Measurements from ENCODE around the gene MTNR1A. TPM values are rescaled to one million over a fixed set of nuclear protein-coding genes. Genes with fewer than 3 reads are reported as not detected.

Gene MTNR1A

DNA sequence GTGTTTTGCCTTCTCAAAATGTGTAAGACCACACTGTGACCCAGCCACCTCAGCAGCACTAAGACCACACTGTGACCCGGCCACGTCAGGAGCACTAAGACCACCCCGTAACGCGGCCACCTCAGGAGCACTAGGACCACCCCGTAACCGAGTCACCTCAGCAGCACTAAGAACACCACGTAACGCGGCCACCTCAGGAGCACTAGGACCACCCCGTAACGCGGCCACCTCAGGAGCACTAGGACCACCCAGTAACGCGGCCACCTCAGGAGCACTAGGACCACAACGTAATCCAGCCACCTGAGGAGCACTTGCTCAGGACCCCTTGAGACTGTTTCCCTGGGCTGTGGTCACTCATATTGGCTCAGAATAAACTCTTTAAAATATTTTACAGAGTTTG, 71.7 kb downstream of the MTNR1A start:
- H3K18ac ChIP-seq (ENCODE audit: low read depth in 1 of 2, low read length in 2 of 2) = no peak overlapping the region
- no peak overlapping the region for H3K14ac ChIP-seq (ENCODE audit: low read length in 2 of 2)
- H4K8ac ChIP-seq (ENCODE audit: low read length) = no peak overlapping the region
- no peak overlapping the region for H2BK120ac ChIP-seq (ENCODE audit: low read depth, low read length)
- no peaks in the 10 kb centered on the region for H3K79me1 ChIP-seq (replicated peaks; ENCODE audit: low read length, poor library complexity, severe bottlenecking)
- no peak overlapping the region for H4K91ac ChIP-seq (ENCODE audit: low read length)
- no peaks in the 10 kb centered on the region for H3K9me3 ChIP-seq (ENCODE audit: control insufficient read depth, low read length)
- H2BK15ac ChIP-seq (ENCODE audit: low read depth, poor library complexity, severe bottlenecking) = no peak overlapping the region
- H3K9ac ChIP-seq (ENCODE audit: low read length) = no peak overlapping the region
- no peaks in the 10 kb centered on the region for H3K36me3 ChIP-seq (ENCODE audit: control insufficient read depth in 1 of 2, insufficient read depth in 2 of 2, low read depth in 1 of 2, low read length in 2 of 2)
- no peak overlapping the region for H2BK5ac ChIP-seq (ENCODE audit: low read depth, low read length, poor library complexity, severe bottlenecking)
- no peak overlapping the region for H3K27ac ChIP-seq (ENCODE audit: low read length, poor library complexity, severe bottlenecking)
- no peak overlapping the region for H2AK5ac ChIP-seq (ENCODE audit: low read length, severe bottlenecking)
- H3K23ac ChIP-seq (ENCODE audit: low read length in 2 of 2) = no peak overlapping the region
- no peak overlapping the region for H2AFZ ChIP-seq (ENCODE audit: low read depth, low read length)
- no peak overlapping the region for H2BK12ac ChIP-seq (ENCODE audit: low read length in 2 of 2)
- H3K4me2 ChIP-seq (ENCODE audit: low read length, poor library complexity, severe bottlenecking) = no peak overlapping the region
- H3K4me1 ChIP-seq (ENCODE audit: control insufficient read depth, insufficient read depth, low read depth, low read length) = peaks cover 2% of the 10 kb centered on the region
- H3K4me3 ChIP-seq (ENCODE audit: insufficient read depth in 1 of 2, low read depth in 1 of 2, low read length in 2 of 2) = no peak overlapping the region
- peaks cover 0 to 32% of the 10 kb centered on the region in 2 experiments for H3K27me3 ChIP-seq (ENCODE audit: control insufficient read depth in 1 of 2, insufficient read depth in 1 of 2, low read length in 2 of 2)
- no peak overlapping the region for H3K4ac ChIP-seq (ENCODE audit: low read depth in 1 of 2, low read length in 2 of 2)
- no peak for DNase-seq
- WGBS = 97% methylated on average over 16 of the region's 16 CpGs

Small RNA genes lying within 50 kb of the gene (small RNA-seq; reads per million reads assigned to genes)
- gene RNU6-1055P (ENCODE audit: low read depth) = not detected
